ENCODE results near the gene RPL10. TPM values are rescaled to one million over a fixed set of nuclear protein-coding genes. Genes with fewer than 3 reads are reported as not detected.

The RPL10 gene
- total RNA-seq, 1 experiment from 2014 or later: 3,401 TPM

- ATAC-seq: peak; percentile 85
- Histone ChIP-seq H2AFZ (ENCODE audit: low read length) (peak within 1 kb of the TSS; percentile 74), H3F3A (ENCODE audit: low read length, unreplicated experiment) (no peaks in the 10 kb centered on the region), H3K36me3 (ENCODE audit: low read depth, low read length) (peaks cover 4% of the 10 kb centered on the region; the same call in 1 of the 2 replicates), H3K9ac (ENCODE audit: low read length) (peak within 1 kb of the TSS; percentile 85), H3K4me1 (ENCODE audit: insufficient read depth, low read length) (peaks cover 23% of the 10 kb centered on the region), H3K4me3 (ENCODE audit: low read length) (peak within 1 kb of the TSS; percentile 93), H3K9me3 (ENCODE audit: low read length) (no peaks in the 10 kb centered on the region), H3K9me2 (replicated peaks; ENCODE audit: low read length) (no peaks in the 10 kb centered on the region), H3K27ac (ENCODE audit: low read length) (0 out of 2 replicates have a peak within 1 kb of the TSS, but pooled peaks have one; percentile 18), H4K20me1 (ENCODE audit: low read length) (no peaks in the 10 kb centered on the region), H3K79me2 (ENCODE audit: low read length) (peaks cover 34% of the 10 kb centered on the region), H3K4me2 (ENCODE audit: low read length) (peak within 1 kb of the TSS; percentile 93), H3K27me3 (ENCODE audit: low read length) (no peaks in the 10 kb centered on the region)
- intact Hi-C loops (cut with micrococcal nuclease): loop anchor here (5.0 kb wide), 1 partner anchor 33 kb away; the partner anchor contains the start of gene LAGE3
- peak; percentile 61 for DNase-seq
- CTCF ChIA-PET: no interaction called here
- BruUV-seq (replicated peaks): no TSS peak
- POLR2A ChIA-PET (ENCODE audit: unreplicated experiment): no interaction called here
- TF ChIP-seq EZH2phosphoT487 (IDR thresholded peaks at IDR 0.05; ENCODE audit: borderline replicate concordance, low read length) (no peak), EZH2 (IDR thresholded peaks at IDR 0.05; ENCODE audit: low read length, unreplicated experiment) (no peak), CTCF (conservative IDR thresholded peaks at IDR 0.05; ENCODE audit: low read depth, low read length) (no peak)
Measured at GRCh38 chrX:154443992-154444754, 46.0 kb downstream of the RPL10 start, which contains the start of gene FAM50A. TSS of gene FAM50A (plus strand) at chrX:154444141. CDS start at chrX:154444236, 95 bp downstream.

- H3K27ac ChIP-seq (ENCODE audit: low read length): no peak overlapping the region
Measured at GRCh38 chrX:154444755-154445246, 46.6 kb downstream of the RPL10 start.

More at GRCh38 chrX:154444755-154445246, 46.6 kb downstream of the RPL10 start:
- Histone ChIP-seq H3K4me2 (ENCODE audit: low read length) (peak overlapping the region; percentile 93), H2AFZ (ENCODE audit: low read length) (peak overlapping the region; percentile 74; the same call in 1 of the 2 replicates), H3K9me2 (replicated peaks; ENCODE audit: low read length) (no peaks in the 10 kb centered on the region), H3K27me3 (ENCODE audit: low read length) (no peaks in the 10 kb centered on the region), H3K4me1 (ENCODE audit: insufficient read depth, low read length) (peaks cover 23% of the 10 kb centered on the region), H3K4me3 (ENCODE audit: low read length) (peak overlapping the region; percentile 93), H3K79me2 (ENCODE audit: low read length) (peaks cover 27% of the 10 kb centered on the region), H3K9ac (ENCODE audit: low read length) (peak overlapping the region; percentile 85), H4K20me1 (ENCODE audit: low read length) (no peaks in the 10 kb centered on the region), H3F3A (ENCODE audit: low read length, unreplicated experiment) (no peaks in the 10 kb centered on the region), H3K9me3 (ENCODE audit: low read length) (no peaks in the 10 kb centered on the region), H3K36me3 (ENCODE audit: low read depth, low read length) (peaks cover 4% of the 10 kb centered on the region; the same call in 1 of the 2 replicates)
- ChIA-PET CTCF (no interaction called here), POLR2A (ENCODE audit: unreplicated experiment) (no interaction called here)
- ATAC-seq (no peak), DNase-seq (no peak)
- no peak for TF ChIP-seq EZH2 (IDR thresholded peaks at IDR 0.05; ENCODE audit: low read length, unreplicated experiment)
- no peak for TF ChIP-seq CTCF (conservative IDR thresholded peaks at IDR 0.05; ENCODE audit: low read depth, low read length)
- TF ChIP-seq EZH2phosphoT487 (IDR thresholded peaks at IDR 0.05; ENCODE audit: borderline replicate concordance, low read length): no peak
- no TSS peak for BruUV-seq (replicated peaks)
- intact Hi-C loops (cut with micrococcal nuclease): loop anchor here (5.0 kb wide), 1 partner anchor 32 kb away; the partner anchor contains the start of gene LAGE3

Data from PC-3 (cell line).